HepG2 (cell line): ENCODE results near the gene RASSF7. TPM values are rescaled to one million over a fixed set of nuclear protein-coding genes. Genes with fewer than 3 reads are reported as not detected.

Source experiments
- ATF4 ChIP-seq, 2 experiments: fragments of 450-650 bp in 1 of 2; sonication (generic) in 1 of 2; formaldehyde crosslinking; IDR thresholded peaks; 2 replicates each; pipeline versions ENCODE4 v1.5.0 to v1.8.0; 2020 to 2022; ENCODE audit warnings: mild to moderate bottlenecking in 1 of 2, missing genetic modification reagents in 1 of 2
- CAMTA2 ChIP-seq: sonication (generic); formaldehyde crosslinking; IDR thresholded peaks from 2 replicates; pipeline ENCODE4 v1.4.0; 2020; ENCODE audit warnings: mild to moderate bottlenecking, missing genetic modification reagents, borderline replicate concordance
- FOSL1 ChIP-seq: sonication (generic); formaldehyde crosslinking; IDR thresholded peaks from 2 replicates; pipeline ENCODE4 v1.9.0; 2021; ENCODE audit warnings: missing genetic modification reagents, borderline replicate concordance
- GATAD1 ChIP-seq: IDR thresholded peaks from 2 replicates; pipeline ENCODE4 v1.6.1; 2016; ENCODE audit warnings: missing genetic modification reagents, missing compliant biosample characterization
- JDP2 ChIP-seq: sonication (generic); formaldehyde crosslinking; IDR thresholded peaks from 2 replicates; pipeline ENCODE4 v1.8.1; 2022; ENCODE audit warnings: missing genetic modification reagents, borderline replicate concordance
- KDM5A ChIP-seq: fragments of 200-600 bp; sonication (generic); IDR thresholded peaks from 2 replicates; pipeline ENCODE4 v1.7.0; 2018; ENCODE audit warnings: antibody characterized with exemption, mild to moderate bottlenecking, low read length, borderline replicate concordance
- PAWR ChIP-seq: sonication (generic); formaldehyde crosslinking; IDR thresholded peaks from 2 replicates; pipeline ENCODE4 v1.4.0; 2020; ENCODE audit warnings: missing genetic modification reagents, mild to moderate bottlenecking, borderline replicate concordance
- PLRG1 ChIP-seq: fragments of 450-650 bp; conservative IDR thresholded peaks from 2 replicates; pipeline ENCODE4 v1.6.1; 2016
- REST ChIP-seq, 2 experiments: IDR thresholded peaks; 2 replicates each; pipeline ENCODE4 v1.6.1; 2011 to 2012; ENCODE audit warnings: low read length in 2 of 2, borderline replicate concordance in 1 of 2, low read depth in 1 of 2, mild to moderate bottlenecking in 1 of 2, moderate library complexity in 1 of 2
- REXO4 ChIP-seq: sonication (generic); formaldehyde crosslinking; IDR thresholded peaks from 2 replicates; pipeline ENCODE4 v1.8.0; 2022; ENCODE audit warnings: missing genetic modification reagents, mild to moderate bottlenecking, borderline replicate concordance
- RNF219 ChIP-seq: sonication (generic); formaldehyde crosslinking; IDR thresholded peaks from 2 replicates; pipeline ENCODE4 v1.5.0; 2020; ENCODE audit warnings: mild to moderate bottlenecking, missing genetic modification reagents
- SOX5 ChIP-seq: IDR thresholded peaks from 2 replicates; pipeline ENCODE4 v1.6.1; 2016; ENCODE audit warnings: borderline replicate concordance
- SP1 ChIP-seq, 2 experiments: fragments of 450-650 bp in 1 of 2; sonication (generic) in 1 of 2; formaldehyde crosslinking in 1 of 2; IDR thresholded peaks; 2 replicates each; pipeline versions ENCODE4 v1.4.0 to v1.6.1; 2016 to 2020; ENCODE audit warnings: missing genetic modification reagents in 1 of 2
- STAG1 ChIP-seq: sonication (generic); formaldehyde crosslinking; IDR thresholded peaks from 2 replicates; pipeline ENCODE4 v1.4.0; 2020; ENCODE audit warnings: missing genetic modification reagents
- THRA ChIP-seq: sonication (generic); formaldehyde crosslinking; IDR thresholded peaks from 2 replicates; pipeline ENCODE4 v1.4.0; 2020; ENCODE audit warnings: missing genetic modification reagents, borderline replicate concordance
- ZEB1 ChIP-seq: IDR thresholded peaks from 2 replicates; pipeline ENCODE4 v1.6.1; 2012; ENCODE audit warnings: mild to moderate bottlenecking, low read depth, inconsistent platforms; ENCODE audit not compliant: insufficient replicate concordance
- ZNF317 ChIP-seq: sonication (generic); formaldehyde crosslinking; IDR thresholded peaks from 2 replicates; pipeline ENCODE4 v1.5.0; 2020; ENCODE audit warnings: mild to moderate bottlenecking, missing genetic modification reagents
- ZNF543 ChIP-seq: sonication (generic); formaldehyde crosslinking; IDR thresholded peaks from 2 replicates; pipeline ENCODE4 v1.4.0; 2020; ENCODE audit warnings: mild to moderate bottlenecking, missing genetic modification reagents
- ZNF572 ChIP-seq: sonication (generic); formaldehyde crosslinking; IDR thresholded peaks from 2 replicates; pipeline ENCODE4 v1.5.1; 2020; ENCODE audit warnings: mild to moderate bottlenecking, missing genetic modification reagents
- ZNF713 ChIP-seq: sonication (generic); formaldehyde crosslinking; IDR thresholded peaks from 2 replicates; pipeline ENCODE4 v1.4.0; 2020; ENCODE audit warnings: mild to moderate bottlenecking, missing genetic modification reagents
- ZNF776 ChIP-seq: sonication (generic); formaldehyde crosslinking; IDR thresholded peaks from 2 replicates; pipeline ENCODE4 v1.4.0; 2020; ENCODE audit warnings: mild to moderate bottlenecking, missing genetic modification reagents
- ZNF792 ChIP-seq: IDR thresholded peaks from 2 replicates; pipeline ENCODE4 v1.6.1; 2016
- polyA plus RNA-seq, 8 experiments: library from polyadenylated mRNA; depleted of rRNA in 3 of 8; stranded (reverse) in 7 of 8; unstranded in 1 of 8; fragments of >200 nt; fragmentation: Illumina TruSeq in 4 of 8; extraction: Trizol in 4 of 8; gene quantifications; 2 replicates each; pipeline versions ENCODE4 v1.2.1 to v1.2.3, GENCODE V29; 2011 to 2016; ENCODE audit warnings: low read depth in 4 of 8, missing spikeins in 1 of 8, mixed read lengths in 1 of 8; ENCODE audit not compliant: insufficient read depth in 1 of 8
- total RNA-seq, 5 experiments: library from RNA; depleted of rRNA; stranded (reverse); fragments of >200 nt; fragmentation: Illumina TruSeq; extraction: Trizol; gene quantifications; 2 replicates each; pipeline ENCODE4 v1.2.3, GENCODE V29; 2016; ENCODE audit warnings: low read depth in 1 of 5

RASSF7 gene
- total and polyA plus RNA-seq, 2 of the 13 experiments (the other 11 are each of a cell fraction or from before 2014, with no cell fraction given): 20.2 to 28.6 TPM

GRCh38 chr11:575313-575995 lies 14.7 kb downstream of the RASSF7 start (continued):
- TF ChIP-seq CAMTA2: peak; percentile 86; the same call in 1 of the 2 replicates
- TF ChIP-seq ZNF572: 0 out of 2 replicates have a peak, but pooled peaks have one; percentile 32
- no peak for TF ChIP-seq REST (IDR thresholded peaks at IDR 0.05; ENCODE audit: borderline replicate concordance in 1 of 2, low read depth in 1 of 2, low read length in 2 of 2)
- TF ChIP-seq ZEB1: no peak
- no peak for TF ChIP-seq REXO4
- 0 out of 2 replicates have a peak, but pooled peaks have one; percentile 61 for TF ChIP-seq ZNF543 (CRISPR knock-in tag)
- no peak for TF ChIP-seq SP1 (IDR thresholded peaks at IDR 0.05)
- no peak for TF ChIP-seq SP1 (CRISPR knock-in tag; IDR thresholded peaks at IDR 0.05)
- TF ChIP-seq GATAD1: no peak
- no peak for TF ChIP-seq RNF219
- TF ChIP-seq FOSL1: no peak
- no peak for TF ChIP-seq ATF4 (CRISPR knock-in tag; IDR thresholded peaks at IDR 0.05)
- no peak for TF ChIP-seq SOX5 (CRISPR knock-in tag)
- no peak for TF ChIP-seq PAWR
- TF ChIP-seq KDM5A: no peak
- TF ChIP-seq THRA (CRISPR knock-in tag): 0 out of 2 replicates have a peak, but pooled peaks have one; percentile 47
- no peak for TF ChIP-seq JDP2
- TF ChIP-seq ZNF792 (CRISPR knock-in tag): no peak
- TF ChIP-seq PLRG1: no peak
- TF ChIP-seq ZNF776 (CRISPR knock-in tag): peak; percentile 66; the same call in 1 of the 2 replicates
- TF ChIP-seq ZNF317 (CRISPR knock-in tag): no peak
- TF ChIP-seq STAG1 (CRISPR knock-in tag): 0 out of 2 replicates have a peak, but pooled peaks have one; percentile 14
- TF ChIP-seq ZNF713 (CRISPR knock-in tag): no peak
